GM19438 (cell line): ENCODE data around the gene BNC2.
"Not testable (repeated sequence)": the region's sequence is repeated elsewhere in the genome, so short reads cannot be mapped to it uniquely, and the experiment has no call there.

Experiments
- ATAC-seq: cut with Tn5 transposase; IDR thresholded peaks from one replicate; pipeline ENCODE4 v1.9.1; 2021; ENCODE audit warnings: low read depth; ENCODE audit not compliant: unreplicated experiment

The BNC2 gene

GRCh38 chr9:16870596-16871335, at the start of gene BNC2:
Gene BNC2 (minus strand): TSS chr9:16870670. CDS start chr9:16870648, 22 bp downstream.
- no peak for ATAC-seq

GRCh38 chr9:16918920-16919319, 48.5 kb upstream of the BNC2 start:
- no peak for ATAC-seq

DNA sequence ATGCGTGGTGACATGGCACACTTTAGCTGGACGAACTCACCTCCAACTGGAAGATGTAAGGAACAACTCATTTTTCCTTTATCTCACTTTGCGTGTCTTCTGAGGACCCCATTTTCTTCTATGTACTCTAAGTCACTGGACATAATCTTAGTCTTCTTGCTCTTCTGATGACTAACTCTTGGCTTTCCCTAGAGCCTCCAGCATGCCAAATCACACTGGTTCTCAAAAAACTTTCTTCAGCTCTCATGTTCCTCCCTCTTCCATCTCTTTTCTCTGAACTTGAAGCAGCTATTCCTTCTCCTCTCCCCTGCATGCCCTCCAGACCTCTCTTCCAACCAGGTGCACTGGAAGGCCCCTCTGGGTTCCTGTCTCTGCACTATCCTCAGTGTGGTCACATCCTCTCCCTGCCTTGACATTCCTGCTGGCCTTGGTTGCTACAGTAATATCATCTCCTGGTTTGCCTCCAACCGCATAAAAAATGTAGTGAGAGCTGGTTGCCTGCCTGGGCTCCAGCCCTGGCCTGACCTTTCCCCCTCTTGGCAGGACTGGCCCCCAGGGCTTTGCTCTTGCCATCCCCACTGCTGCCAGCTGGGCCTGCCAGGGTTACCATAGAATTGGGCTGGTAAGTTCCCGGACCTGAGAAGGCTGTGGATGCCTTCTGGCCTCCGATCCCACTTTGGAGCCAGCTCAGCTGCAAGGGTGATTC, 44.8 kb upstream of the BNC2 start:
- ATAC-seq, result no peak

- ATAC-seq, result no peak
These were observed 41.7 kb upstream of the BNC2 start for GRCh38 chr9:16912197-16912596.

- ATAC-seq, result not testable (repeated sequence)
These were observed 37.7 kb upstream of the BNC2 start for GRCh38 chr9:16908206-16908605.

DNA sequence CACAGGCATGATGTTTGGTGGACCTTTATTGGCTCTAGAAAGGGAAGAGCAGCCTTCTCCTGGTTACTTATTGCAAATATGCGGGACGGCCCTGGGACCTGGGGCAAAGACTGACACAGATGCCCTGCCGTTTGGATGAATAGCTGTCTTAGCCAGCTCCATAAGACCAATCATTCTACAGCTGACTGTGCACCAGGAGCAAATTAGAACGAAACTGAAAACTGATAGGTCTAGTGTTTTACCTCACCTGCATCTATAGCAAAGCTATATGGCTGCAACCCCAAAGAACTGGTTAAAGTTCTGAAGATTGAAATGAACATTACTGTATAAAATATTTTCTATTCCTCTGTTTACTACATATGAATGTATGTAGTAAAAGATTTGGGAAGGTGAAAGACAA, 34.2 kb upstream of the BNC2 start:
- ATAC-seq, result no peak

DNA sequence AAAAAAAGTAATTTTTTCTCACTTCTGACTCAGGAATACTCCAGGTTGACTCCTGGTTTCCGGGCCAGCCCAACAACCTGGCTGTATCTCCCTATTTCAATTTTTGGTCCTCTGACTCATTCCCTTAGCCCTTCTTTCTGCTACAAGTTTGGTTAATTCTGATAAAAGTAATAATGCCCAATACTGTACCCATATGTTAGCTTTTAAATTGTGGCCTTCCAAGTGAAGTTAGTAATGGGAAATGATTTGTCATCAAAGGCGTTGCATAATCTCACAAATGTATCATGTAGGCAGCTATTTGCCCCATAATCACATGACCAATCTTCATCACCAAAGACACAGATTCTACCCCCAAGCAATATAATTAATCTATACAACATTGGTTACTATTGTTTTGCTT, 31.1 kb upstream of the BNC2 start:
- no peak for ATAC-seq

DNA sequence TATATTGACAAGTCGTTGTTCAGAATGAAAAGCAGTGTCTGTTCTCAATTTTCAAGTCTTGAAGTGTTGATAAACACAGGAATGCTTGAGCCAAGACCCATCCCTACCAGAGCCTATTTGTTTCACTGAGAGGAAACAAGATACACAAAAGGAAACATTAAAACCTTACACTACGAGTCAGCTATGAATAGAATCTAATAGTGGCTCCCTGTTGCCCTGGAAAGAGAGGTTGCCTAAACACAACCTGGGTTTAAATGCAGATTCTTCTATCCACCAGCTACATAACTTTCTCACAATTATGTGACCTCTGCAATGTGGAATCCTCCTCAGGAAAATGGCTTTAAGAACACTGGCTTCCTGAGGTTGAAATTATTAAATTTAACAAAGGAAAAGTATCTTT, 29.1 kb upstream of the BNC2 start:
- ATAC-seq, result no peak

DNA sequence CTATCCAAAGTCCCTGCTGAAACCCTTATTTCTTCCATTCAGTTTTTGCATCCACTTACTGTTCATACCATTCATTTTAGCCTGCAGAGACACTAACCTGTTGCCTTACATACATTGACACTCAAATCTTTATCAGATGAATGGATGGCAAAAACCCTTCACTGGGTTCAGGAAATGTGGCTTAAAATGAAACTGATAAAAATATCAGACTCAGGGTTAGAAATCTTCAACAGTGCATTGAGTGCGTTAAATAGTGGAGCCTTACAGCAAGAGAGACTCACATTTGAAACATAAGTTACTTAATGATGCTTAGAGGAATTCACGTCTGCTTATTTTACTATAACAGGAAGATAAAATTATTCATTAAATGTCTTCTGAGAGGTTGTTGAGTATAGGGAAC, 28.0 kb upstream of the BNC2 start:
- no peak for ATAC-seq

DNA sequence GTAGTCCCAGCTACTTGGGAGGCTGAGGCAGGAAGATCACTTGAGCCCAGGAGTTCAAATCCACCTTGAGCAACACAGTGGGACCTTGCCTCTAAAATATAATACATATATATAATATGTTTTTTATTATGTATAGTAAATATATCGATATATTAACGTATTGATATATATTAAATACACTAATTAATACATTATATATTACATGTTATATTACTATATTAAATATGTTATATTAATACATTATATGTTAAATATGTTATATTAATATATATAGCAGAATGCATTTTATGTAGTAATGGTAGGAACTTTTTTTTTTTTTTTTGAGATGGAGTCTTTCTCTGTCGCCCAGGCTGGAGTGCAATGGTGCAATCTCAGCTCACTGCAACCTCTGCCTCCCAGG, 18.1 kb upstream of the BNC2 start:
- ATAC-seq, result no peak

- ATAC-seq, result no peak
These were observed 15.5 kb upstream of the BNC2 start for GRCh38 chr9:16885931-16886330.

GRCh38 chr9:16884952-16885513, 14.6 kb upstream of the BNC2 start:
- no peak for ATAC-seq

DNA sequence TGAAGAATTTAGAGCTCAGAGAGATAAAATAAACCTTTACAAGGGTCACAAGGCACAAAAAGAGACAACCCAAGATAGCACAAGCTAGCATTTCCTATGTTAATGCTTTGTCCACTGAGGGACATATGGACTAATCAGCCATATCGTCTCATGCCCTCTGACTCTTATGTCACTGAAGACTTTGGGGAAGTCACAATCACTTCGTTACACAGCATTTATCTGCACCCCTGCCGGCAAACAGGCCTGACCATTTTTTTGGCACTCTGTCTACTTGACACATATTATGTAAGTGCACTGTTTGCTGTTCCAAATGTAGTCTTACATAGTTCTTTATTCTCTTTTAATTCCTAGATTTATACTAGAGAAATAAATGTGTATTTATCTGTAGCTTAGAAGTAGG, 13.9 kb upstream of the BNC2 start:
- no peak for ATAC-seq

- no peak for ATAC-seq
These were observed 13.1 kb upstream of the BNC2 start for GRCh38 chr9:16883586-16883985.

GRCh38 chr9:16882440-16882839, 12.0 kb upstream of the BNC2 start:
- not testable (repeated sequence) for ATAC-seq

GRCh38 chr9:16879416-16879815, 8.9 kb upstream of the BNC2 start:
- no peak for ATAC-seq

GRCh38 chr9:16877256-16877655, 6.8 kb upstream of the BNC2 start:
- ATAC-seq, result no peak

GRCh38 chr9:16873126-16873802, 2.8 kb upstream of the BNC2 start:
- no peak for ATAC-seq

DNA sequence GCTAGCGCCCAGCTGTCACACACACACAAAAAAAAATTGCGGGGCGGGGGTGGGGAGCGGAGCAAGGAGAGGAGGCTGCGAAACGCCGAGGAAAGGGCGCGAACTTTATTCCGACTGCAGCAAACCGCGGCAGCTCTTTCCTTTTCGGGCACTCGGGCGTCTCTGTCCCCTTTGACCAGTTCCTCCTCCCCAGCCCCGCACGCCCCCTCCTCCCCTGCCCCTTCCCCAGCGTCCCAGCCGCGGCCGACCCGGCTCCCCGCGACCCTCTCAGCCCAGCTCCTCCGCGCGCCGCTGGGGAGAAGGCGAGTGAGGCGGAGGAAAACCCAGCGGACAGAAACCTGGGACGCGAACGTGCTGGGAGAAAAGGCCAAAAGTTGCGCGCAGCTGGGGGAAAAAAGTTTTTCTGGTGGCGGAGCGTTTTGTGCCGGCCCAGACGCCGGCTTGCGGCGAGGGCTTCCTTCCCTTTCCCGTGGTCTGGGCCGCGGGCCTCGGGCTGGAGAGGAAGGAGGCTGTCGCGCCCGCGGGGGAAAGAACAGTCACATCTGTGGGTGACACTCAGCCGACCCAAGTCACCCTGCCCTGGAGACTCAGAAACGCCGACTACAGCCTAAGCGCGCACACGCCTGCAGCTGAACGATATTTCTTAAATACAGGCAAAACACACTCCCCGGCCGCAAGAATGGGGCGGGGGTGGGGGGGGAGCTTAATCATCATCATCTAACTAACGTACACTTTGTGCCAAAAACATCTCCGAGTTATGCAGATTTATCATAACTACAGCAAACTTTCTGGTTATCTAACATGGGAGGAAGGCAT, 1.1 kb upstream of the BNC2 start:
- ATAC-seq, result no peak

DNA sequence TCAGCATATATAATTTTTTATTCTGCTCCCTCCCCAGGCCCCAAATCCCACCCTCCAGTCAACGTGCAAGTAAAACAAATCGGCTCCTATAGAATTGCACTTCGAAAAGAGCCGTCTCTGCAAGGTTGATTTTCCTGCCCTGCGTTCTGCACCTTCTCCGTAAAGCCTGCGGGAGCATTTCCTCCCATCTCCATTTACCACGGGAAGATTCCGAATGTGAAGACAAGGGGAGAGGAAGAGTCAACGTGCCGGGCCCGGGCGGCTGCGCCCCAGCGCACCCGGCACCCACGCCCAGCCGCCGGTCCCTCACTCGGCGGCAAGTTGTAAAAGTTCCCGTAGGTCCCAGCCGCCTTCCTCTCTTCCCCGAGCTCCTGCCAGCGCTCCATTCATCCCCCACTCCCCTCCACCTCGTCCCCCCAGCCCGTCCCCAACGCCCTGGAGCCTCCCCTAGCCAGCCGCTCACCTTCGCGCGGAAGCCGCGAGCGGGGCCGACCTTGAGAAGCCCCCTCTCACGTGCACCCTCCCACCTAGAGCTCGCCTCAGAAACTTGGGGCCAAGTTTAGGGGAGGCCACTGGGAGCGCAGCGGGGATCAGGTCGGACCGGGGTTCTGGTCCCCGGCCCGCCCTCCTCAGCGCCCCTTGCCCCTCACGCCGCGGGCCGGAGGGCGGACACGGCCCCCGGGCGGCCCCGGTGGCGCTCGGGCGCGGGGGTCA, 431 bp downstream of the BNC2 start:
- ATAC-seq, result no peak
